Panc1 (cell line): ENCODE data around the gene GUCY1B1. TPM values are rescaled to one million over a fixed set of nuclear protein-coding genes. Genes with fewer than 3 reads are reported as not detected.

Source experiments
- ATAC-seq: fragments of 200-7000 bp; cut with Tn5 transposase; 2 replicates; pipeline ENCODE4 v1.9.1; 2020; ENCODE audit warnings: mild to moderate bottlenecking, moderate library complexity
- BruUV-seq: library from RNA; stranded (reverse); fragments of 400-500 nt; replicated peaks from 2 replicates; lab custom pipeline; 2021; lab: Mats Ljungman, UMichigan
- CTCF ChIA-PET: fragments of 300-600 bp; sonication (Branson Sonifier 250); formaldehyde crosslinking; loops from one replicate; lab custom pipeline; 2022; ENCODE audit warnings: antibody characterized with exemption; lab: Charles Lee
- POLR2A ChIA-PET: fragments of 300-600 bp; sonication (Branson Sonifier 250); formaldehyde crosslinking; loops from one replicate; lab custom pipeline; 2022; ENCODE audit warnings: antibody characterized with exemption; lab: Charles Lee
- DNase-seq: peaks from one replicate; pipeline ENCODE4 v3.0.0-alpha.2; 2010; ENCODE audit warnings: low read depth, low spot score
- H3K27ac ChIP-seq: 2 replicates; pipeline ENCODE4 v1.5.1; 2011; ENCODE audit warnings: mild to moderate bottlenecking, low read length, inconsistent platforms
- H3K27me3 ChIP-seq: fragments of 200-500 bp; sonication (Bioruptor generic); 2 replicates; pipeline ENCODE4 v1.6.0; 2014; ENCODE audit warnings: low read length, inconsistent platforms; ENCODE audit not compliant: control insufficient read depth, insufficient read depth
- H3K36me3 ChIP-seq: fragments of 200-500 bp; sonication (Bioruptor generic); 2 replicates; pipeline ENCODE4 v1.5.1; 2014; ENCODE audit warnings: inconsistent platforms, mild to moderate bottlenecking, low read length, moderate library complexity; ENCODE audit not compliant: control insufficient read depth, insufficient read depth
- H3K4me1 ChIP-seq: 2 replicates; pipeline ENCODE4 v1.5.1; 2011; ENCODE audit warnings: inconsistent platforms, mild to moderate bottlenecking, low read length, moderate library complexity; ENCODE audit not compliant: control insufficient read depth, insufficient read depth
- H3K4me3 ChIP-seq, 2 experiments: 2 replicates each; pipeline ENCODE4 v1.5.1; 2011 to 2012; ENCODE audit warnings: low read depth in 2 of 2, low read length in 2 of 2, mild to moderate bottlenecking in 2 of 2, inconsistent platforms in 1 of 2, moderate library complexity in 1 of 2
- H3K9me3 ChIP-seq: fragments of 200-500 bp; sonication (Bioruptor generic); 2 replicates; pipeline ENCODE4 v1.5.1; 2014; ENCODE audit warnings: low read depth, mild to moderate bottlenecking, inconsistent platforms, low read length, moderate library complexity; ENCODE audit not compliant: control insufficient read depth, insufficient read depth
- CTCF ChIP-seq: fragments of 450-650 bp; IDR thresholded peaks from 2 replicates; pipeline ENCODE4 v1.5.1; 2017; ENCODE audit warnings: mild to moderate bottlenecking
- POLR2AphosphoS5 ChIP-seq: IDR thresholded peaks from 2 replicates; pipeline ENCODE4 v1.6.1; 2012; ENCODE audit warnings: mild to moderate bottlenecking, low read depth, low read length, moderate library complexity
- SIN3A ChIP-seq: IDR thresholded peaks from 2 replicates; pipeline ENCODE4 v1.6.1; 2012; ENCODE audit warnings: low read depth, mild to moderate bottlenecking, low read length, moderate library complexity, borderline replicate concordance; ENCODE audit not compliant: insufficient read depth
- TCF7L2 ChIP-seq: IDR thresholded peaks from 2 replicates; pipeline ENCODE4 v1.6.1; 2011; ENCODE audit warnings: mild to moderate bottlenecking, low read depth, low read length, inconsistent platforms
- in situ Hi-C: cut with HindIII; loops from 2 replicates; pipeline ENCODE4 v1.10.0; 2016; ENCODE audit warnings: low sequenced_read_pairs, low pct_unique_long_range_greater_than_20kb
- intact Hi-C: fragments of 100-400 bp; cut with micrococcal nuclease; formaldehyde crosslinking; loops from one replicate; pipeline ENCODE4 v1.10.0; 2022; ENCODE audit not compliant: unreplicated experiment
- total RNA-seq: library from RNA; stranded (reverse); gene quantifications from one replicate; pipeline ENCODE4 v1.2.1, GENCODE V29; 2021; ENCODE audit not compliant: unreplicated experiment
- TF ChIP-seq, protein P1 (sequence below), 2 experiments: IDR thresholded peaks; 2 replicates each; pipeline ENCODE4 v1.6.1; 2011 to 2012; ENCODE audit warnings: low read depth in 2 of 2, control low read depth in 1 of 2, low read length in 1 of 2, mild to moderate bottlenecking in 1 of 2, moderate library complexity in 1 of 2; ENCODE audit not compliant: insufficient read depth in 1 of 2

Gene GUCY1B1
- total RNA-seq, 1 experiment from 2014 or later: 0.36 TPM

- BruUV-seq: no TSS peak
- CTCF ChIA-PET: no interaction called here
- no peak overlapping the region for H3K27ac ChIP-seq
- no peak overlapping the region for H3K4me3 ChIP-seq
- H3K36me3 ChIP-seq: no peaks in the 10 kb centered on the region
- DNase-seq: no peak
- in situ Hi-C loops (no loop called here), intact Hi-C loops (loop anchor here (10.0 kb wide), 1 partner anchor 980 kb away; no protein-coding TSS in a partner anchor)
- no peak for ATAC-seq
- no peaks in the 10 kb centered on the region for H3K4me1 ChIP-seq
- POLR2A ChIA-PET: no interaction called here
- TF ChIP-seq SIN3A: no peak
- H3K27me3 ChIP-seq: no peaks in the 10 kb centered on the region
- H3K9me3 ChIP-seq: no peaks in the 10 kb centered on the region
Observed at GRCh38 chr4:155784637-155785036, 25.8 kb downstream of the GUCY1B1 start.

- in situ Hi-C loops: no loop called here
- BruUV-seq: no TSS peak
Observed at GRCh38 chr4:155785828-155786227, 27.0 kb downstream of the GUCY1B1 start.

More at GRCh38 chr4:155785828-155786227, 27.0 kb downstream of the GUCY1B1 start:
- ChIA-PET CTCF (interaction anchor here (0.7 kb wide), 2 partner anchors 136 to 244 kb away, joined by 8 to 12 read pairs; no protein-coding TSS in a partner anchor), POLR2A (no interaction called here)
- H3K27ac ChIP-seq: no peak overlapping the region
- no peak for ATAC-seq
- H3K4me1 ChIP-seq: no peaks in the 10 kb centered on the region
- no peaks in the 10 kb centered on the region for H3K36me3 ChIP-seq
- no peaks in the 10 kb centered on the region for H3K27me3 ChIP-seq
- TF ChIP-seq SIN3A (no peak), CTCF (no peak), TCF7L2 (no peak), POLR2AphosphoS5 (no peak)
- TF ChIP-seq, protein P1, sequence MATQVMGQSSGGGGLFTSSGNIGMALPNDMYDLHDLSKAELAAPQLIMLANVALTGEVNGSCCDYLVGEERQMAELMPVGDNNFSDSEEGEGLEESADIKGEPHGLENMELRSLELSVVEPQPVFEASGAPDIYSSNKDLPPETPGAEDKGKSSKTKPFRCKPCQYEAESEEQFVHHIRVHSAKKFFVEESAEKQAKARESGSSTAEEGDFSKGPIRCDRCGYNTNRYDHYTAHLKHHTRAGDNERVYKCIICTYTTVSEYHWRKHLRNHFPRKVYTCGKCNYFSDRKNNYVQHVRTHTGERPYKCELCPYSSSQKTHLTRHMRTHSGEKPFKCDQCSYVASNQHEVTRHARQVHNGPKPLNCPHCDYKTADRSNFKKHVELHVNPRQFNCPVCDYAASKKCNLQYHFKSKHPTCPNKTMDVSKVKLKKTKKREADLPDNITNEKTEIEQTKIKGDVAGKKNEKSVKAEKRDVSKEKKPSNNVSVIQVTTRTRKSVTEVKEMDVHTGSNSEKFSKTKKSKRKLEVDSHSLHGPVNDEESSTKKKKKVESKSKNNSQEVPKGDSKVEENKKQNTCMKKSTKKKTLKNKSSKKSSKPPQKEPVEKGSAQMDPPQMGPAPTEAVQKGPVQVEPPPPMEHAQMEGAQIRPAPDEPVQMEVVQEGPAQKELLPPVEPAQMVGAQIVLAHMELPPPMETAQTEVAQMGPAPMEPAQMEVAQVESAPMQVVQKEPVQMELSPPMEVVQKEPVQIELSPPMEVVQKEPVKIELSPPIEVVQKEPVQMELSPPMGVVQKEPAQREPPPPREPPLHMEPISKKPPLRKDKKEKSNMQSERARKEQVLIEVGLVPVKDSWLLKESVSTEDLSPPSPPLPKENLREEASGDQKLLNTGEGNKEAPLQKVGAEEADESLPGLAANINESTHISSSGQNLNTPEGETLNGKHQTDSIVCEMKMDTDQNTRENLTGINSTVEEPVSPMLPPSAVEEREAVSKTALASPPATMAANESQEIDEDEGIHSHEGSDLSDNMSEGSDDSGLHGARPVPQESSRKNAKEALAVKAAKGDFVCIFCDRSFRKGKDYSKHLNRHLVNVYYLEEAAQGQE (IDR thresholded peaks at IDR 0.05; ENCODE audit: insufficient read depth in 1 of 2, low read depth in 2 of 2, low read length in 1 of 2): no peak
- no peak overlapping the region for H3K4me3 ChIP-seq
- DNase-seq: no peak
- no peaks in the 10 kb centered on the region for H3K9me3 ChIP-seq
- intact Hi-C loops: loop anchor here (2.0 to 10.0 kb wide), 2 partner anchors 343 to 981 kb away; no protein-coding TSS in a partner anchor
